HG03342 (cell line): ENCODE results near the gene CCDC141.
"Not testable (repeated sequence)": the region's sequence is repeated elsewhere in the genome, so short reads cannot be mapped to it uniquely, and the experiment has no call there.

Experiments used
- ATAC-seq: cut with Tn5 transposase; IDR thresholded peaks from one replicate; pipeline ENCODE4 v1.9.1; 2021; ENCODE audit warnings: mild to moderate bottlenecking, moderate library complexity; ENCODE audit not compliant: unreplicated experiment

The CCDC141 gene

DNA sequence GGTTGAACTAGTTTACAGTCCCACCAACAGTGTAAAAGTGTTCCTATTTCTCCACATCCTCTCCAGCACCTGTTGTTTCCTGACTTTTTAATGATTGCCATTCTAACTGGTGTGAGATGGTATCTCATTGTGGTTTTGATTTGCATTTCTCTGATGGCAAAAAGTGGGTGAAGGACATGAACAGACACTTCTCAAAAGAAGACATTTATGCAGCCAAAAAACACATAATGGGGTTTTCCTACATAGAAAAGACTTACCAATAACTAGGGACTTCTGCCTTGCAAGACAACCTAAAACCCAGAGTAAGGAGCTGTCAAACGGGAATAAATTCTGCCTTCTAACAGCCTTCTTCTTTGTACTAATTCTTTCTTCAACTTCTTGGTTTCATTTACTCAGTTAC lies 4.3 kb downstream of the CCDC141 start:
- not testable (repeated sequence) for ATAC-seq

DNA sequence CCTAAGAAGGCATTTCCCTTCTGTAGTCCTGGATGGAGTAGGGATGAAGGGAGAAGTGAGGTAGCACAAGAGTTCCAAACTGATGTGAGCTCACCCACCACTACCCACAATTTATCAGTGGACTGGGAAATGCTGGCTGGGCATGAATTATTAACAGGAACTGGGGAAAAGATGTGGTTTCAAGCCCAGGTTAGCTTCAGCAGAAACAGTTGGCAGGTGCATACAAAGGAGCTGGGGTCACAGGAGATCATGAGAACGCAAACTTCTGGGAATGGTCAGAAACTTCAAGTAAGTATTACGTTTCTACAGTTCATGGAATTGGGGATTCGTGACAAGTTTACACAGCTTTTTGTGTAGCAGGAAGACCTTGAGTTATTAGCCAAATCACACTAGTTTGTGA lies 5.4 kb downstream of the CCDC141 start:
- ATAC-seq, result peak; percentile 49

DNA sequence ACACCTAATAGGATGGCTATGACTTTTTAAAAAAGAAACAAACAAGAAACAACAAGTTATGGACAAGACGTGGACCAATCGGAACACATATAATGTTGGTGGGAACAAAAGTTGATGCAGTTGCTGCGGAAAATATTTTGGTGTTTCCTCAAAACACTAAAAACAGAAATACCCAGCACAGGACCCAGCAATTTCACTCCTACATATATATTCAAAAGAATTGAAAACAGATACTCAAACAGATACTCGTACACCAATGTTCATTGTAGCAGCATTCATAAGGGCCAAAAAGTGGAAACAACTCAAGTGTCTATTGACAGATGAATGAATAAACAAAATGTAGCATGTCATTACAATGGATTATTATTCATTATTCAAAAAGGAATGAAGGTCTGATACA lies 12.1 kb downstream of the CCDC141 start:
- peak; percentile 65 for ATAC-seq

DNA sequence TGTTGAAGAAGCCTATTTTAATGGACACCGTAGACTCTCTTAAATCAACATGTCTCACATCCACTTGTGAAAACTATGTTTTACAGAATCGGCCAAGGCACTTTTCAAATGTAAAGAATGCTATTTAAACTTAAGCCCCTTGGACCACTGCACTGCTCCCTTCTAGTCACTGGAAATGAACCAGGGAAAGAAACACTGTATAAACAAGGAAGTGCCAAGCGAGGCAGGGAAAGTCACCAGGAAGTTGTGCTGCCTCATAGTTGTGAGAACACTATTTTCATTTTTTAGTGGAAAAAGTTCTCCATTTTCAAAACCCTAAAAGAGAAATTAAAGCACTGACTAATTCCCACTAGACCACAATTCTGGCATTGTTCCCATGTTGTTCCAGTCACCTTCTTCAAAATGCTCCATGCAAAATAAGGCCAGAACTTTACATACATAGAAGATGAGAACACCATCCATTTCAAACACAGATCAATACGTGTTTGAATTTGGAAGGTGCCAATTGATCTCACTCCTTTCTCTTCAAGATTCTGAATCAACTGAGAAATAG lies 13.5 kb downstream of the CCDC141 start:
- no peak for ATAC-seq

DNA sequence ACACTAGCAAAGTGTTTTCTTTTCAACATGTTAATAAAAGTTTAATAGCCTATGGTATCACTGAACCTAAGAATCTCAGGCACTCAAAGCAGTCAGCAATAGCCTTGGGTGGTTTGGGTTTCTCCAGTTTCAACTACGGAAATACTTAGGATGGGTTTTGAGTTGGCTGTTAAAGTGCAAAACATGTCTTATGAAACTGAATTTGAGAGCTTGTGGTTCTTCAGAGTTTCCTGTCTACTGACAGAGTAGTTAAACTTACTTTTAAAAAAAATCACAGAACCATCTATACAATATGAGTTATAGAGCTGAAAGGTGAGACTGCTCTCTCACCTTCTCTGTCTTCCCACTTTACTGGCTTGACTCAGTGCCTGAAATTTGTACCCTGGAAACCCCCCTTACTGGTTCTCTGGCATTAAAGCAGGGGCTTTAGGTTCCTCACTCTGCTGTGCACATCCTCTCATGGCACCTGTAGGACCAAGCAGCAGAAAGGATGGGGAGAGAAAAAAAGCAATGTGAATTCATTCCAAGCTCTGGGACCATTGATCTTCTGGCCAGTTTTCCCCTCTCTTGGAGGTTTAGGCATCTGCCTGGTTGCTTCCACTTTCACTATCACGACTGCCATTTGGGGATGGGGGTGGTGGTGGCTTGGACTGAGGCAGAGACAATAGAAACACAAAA lies 18.1 kb downstream of the CCDC141 start:
- peak; percentile 94 for ATAC-seq

DNA sequence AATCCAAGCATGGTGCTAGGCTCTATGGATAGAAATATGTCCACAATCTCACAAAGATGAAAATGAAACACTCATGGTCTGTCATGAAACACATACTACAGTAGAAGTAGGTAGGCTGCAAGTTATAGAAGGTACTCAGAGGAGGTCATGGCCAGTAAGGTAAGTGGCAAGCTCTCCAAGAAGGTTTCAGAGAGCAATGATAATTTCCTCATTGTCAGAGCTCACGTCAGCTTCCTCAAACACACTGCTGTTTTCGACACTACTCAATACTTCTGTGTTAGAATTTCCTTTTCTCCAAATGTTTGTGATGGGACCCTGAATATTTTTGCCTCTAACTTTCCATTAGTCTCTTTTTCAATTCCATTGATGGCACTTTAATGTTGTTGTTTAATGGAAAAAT lies 25.5 kb downstream of the CCDC141 start:
- no peak for ATAC-seq

DNA sequence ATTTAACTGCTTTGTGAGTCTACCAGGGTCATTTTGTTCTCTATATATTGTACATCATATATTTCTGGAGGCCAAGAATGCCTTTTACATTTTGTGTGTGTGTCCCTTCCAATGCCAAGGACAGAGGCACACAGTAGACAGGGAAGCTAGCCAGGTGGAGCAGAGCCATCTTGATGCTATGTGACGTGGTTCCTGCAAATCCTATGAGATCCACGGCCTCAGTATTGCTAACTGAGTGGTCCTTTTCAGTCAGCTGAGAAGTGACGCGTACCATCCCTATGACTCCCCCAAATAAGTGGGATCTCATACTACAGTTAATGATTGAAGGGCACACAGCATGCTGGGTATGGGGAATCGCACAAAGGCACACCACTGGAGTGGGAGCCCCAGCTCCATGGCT lies 27.3 kb downstream of the CCDC141 start:
- ATAC-seq, result no peak

DNA sequence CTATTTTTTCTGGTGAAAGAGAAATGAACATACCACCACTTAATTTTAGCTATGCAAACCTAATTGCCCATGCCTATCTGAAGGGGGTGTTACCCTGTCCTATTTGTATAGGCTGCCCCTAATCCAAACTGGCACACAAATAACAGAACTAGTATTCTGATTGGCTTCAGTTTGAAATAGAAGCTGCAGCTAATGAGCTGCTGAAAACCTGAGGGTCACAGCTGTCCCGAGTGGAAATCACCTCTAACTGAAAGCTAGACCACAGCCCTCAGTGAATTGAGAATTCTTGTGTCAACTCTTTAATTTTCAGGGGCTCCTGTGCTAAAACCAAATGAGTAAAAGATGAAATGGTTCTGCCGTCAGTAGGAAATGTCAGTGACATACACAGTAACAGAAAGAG lies 28.7 kb downstream of the CCDC141 start:
- ATAC-seq, result peak; percentile 65

DNA sequence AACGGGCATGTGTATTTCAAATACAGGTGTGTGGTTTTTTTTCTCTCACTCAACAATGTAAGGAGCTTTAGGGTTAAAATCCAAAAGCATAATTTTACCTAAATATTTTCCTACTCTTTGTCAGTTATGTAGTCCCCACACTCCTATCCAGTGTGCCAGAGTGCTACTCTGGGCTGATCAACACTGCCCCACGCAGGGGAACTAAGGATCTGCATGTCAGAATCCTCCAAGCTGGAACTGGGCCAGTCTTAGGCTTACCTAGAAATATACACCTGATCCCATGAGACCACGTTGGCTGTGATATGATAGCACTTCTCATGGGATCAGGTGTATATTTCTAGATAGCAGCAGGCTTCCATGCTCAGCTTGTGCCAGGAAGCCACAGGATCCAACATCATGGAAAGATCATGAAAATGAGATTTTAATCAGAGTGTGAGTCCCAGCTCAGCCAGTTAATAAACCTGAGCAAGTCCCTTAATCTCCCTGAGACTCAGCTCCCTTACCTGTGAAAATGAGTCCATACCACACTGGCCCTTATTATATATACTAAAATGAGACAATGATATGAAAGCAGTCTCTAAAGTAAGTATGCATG lies 29.7 kb downstream of the CCDC141 start:
- peak; percentile 80 for ATAC-seq

DNA sequence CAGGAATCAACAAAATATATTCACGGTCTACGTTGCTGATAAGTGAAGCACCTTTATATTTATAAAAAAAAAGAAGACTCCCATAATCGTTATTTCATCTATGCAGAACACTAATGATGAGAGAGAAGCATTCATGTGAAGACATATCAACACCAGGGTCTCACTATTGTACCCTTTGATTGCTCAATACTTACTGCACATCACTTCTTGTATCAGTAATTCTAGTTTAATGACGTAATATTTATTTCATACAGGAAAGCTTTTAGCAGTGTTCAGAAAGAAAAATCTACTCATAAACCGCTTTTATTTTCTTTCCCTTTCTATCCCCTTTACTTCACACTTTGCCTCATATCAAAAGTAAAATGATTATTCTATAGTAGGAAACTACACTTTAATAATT lies 30.7 kb downstream of the CCDC141 start:
- no peak for ATAC-seq

DNA sequence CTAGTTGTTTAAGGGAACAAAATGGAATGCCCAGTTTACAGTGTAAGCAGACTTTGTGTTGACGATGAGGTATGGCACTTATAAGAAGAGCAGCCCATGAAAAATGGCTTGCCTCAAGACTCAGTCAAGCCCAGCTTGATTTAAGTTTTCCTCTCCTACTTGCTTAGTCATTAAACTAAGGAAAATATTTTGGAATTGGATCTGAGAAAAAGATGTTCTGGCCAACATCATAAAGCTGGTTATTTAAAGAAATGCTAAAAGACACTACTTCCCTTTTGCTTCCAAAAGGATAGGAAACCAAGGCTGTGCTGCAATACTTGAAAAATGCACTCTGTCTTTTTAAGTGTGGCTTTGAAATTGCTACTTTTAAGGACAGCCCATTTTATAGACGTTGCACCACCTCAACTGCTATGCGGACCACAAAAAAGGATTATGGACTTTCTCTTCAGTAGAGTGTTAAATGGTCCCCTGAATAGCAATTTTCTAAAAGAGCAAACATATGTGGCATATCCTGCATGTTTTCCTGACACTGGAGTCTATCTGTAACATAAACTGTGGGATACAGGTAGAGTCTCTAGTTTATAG lies 32.1 kb downstream of the CCDC141 start:
- no peak for ATAC-seq

DNA sequence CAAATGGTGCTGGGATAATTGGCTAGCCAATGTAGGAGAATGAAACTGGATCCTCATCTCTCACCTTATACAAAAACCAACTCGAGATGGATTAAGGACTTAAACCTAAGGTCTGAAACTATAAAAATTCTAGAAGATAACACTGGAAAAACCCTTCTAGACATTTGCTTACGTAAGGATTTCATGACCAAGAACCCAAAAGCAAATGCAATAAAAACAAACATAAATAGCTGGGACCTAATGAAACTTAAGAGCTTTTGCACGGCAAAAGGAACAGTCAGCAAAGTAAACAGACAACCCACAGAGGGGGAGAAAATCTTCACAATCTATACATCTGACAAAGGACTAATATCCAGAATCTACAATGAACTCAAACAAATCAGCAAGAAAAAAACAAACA lies 35.7 kb downstream of the CCDC141 start:
- ATAC-seq, result not testable (repeated sequence)

DNA sequence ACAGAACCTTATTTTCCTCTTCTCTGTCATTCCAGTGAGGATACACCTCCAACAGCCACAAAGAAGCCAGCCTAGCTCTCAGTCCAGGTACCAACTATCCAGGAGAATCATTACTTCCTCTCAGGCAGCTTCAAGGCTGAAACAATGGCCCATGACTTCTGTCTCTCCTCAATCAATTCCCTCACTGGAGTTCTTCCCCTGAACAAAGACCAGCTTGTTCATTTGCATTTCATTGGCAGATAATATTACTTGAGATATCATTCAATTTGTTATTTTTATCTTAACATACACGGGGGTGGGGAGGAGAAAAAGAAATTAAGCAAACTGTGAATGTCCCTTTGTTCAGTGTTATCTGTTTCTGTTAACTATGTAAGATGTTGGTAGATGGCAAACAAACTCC lies 44.0 kb downstream of the CCDC141 start:
- ATAC-seq, result no peak

DNA sequence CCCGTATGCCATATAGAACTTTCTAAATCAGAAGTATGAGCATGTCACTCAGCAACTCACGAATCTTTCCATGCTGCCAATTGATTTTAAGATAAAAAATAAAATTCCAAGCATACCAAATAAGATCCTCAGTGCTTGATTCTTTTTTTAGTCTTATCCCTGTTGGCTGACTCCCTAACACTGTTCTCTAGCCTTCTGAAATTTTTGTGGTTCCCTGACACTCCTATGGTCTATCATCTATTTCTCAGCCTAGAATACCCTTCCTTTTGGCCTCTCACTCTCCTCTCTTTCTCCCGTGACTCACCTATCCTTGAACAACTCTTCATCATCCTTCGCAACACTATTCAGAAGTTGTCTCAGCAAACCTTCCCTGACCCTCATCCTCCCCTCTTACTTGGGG lies 50.5 kb downstream of the CCDC141 start:
- ATAC-seq, result no peak

DNA sequence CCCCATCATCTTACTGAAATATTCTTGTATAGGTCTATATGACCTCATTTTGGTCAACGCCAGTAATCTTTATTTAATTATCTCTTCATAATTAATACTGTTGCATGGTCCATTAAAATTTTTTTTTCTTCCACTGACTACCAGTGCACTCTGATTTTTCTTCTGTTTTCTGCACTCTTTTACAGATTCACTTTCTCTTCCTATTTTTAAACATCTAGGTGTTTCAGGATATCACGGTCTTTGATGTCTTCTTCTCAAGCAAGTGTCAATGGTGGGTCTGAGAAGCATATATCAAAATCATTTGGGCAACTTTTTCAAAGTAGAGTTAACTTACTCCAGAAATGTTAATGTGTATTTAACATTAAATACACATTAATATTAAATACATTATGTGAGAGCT lies 51.4 kb downstream of the CCDC141 start:
- no peak for ATAC-seq

DNA sequence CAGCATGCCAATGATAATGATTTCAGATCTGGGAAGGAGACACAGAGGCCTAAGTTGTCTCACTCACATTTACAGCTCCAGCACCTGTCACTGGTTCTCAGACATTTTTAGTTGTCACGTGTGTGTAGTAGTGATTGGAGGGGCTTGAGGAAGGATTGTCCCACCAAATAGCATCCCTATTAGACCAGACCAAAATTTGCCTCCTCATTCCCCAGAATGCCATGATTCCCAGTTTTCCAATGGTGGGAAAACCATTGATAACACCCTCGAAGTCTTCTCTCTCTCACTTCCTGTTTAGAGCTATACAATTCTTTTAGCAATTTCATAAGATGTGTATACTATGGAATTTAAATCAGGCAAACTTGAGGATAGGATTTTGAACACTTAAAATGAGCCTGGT lies 52.5 kb downstream of the CCDC141 start:
- ATAC-seq, result no peak

DNA sequence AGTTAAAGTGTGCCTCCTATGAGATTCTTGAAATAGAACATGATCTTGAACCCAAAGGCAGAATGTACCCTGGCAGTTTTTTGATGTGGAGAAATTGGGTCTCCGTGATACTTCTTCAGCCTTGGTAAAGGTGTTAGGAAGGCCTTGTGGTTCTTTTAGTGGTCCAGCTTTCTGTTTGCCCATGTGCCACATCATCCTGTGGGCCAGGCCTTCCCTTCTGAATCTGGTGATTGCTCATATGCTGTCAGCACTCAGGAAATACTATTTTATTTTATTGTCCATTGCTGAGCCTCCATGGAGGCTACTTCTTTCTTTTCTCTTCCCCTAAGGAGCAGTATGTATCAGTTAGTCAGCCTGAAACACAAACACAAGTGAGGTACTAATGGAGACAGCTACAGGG lies 52.9 kb downstream of the CCDC141 start:
- no peak for ATAC-seq

DNA sequence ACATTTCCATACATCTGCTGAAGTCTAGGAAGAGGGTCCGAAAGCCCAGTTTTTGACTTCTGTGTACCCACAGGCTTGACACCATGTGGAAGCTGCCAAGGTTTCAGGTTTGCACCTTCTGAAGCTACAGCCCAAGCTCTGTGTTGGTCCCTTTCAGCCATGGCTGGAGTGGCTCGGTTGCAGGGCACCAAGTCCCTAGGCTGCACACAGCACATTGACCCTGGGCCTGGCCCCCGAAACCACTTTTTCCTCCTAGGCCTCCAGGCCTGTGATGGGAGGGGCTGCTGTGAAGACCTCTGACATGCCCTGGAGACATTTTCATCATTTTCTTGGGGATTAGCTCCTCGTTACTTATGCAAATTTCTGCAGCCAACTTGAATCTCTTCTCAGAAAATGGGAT lies 55.7 kb downstream of the CCDC141 start:
- ATAC-seq, result no peak

DNA sequence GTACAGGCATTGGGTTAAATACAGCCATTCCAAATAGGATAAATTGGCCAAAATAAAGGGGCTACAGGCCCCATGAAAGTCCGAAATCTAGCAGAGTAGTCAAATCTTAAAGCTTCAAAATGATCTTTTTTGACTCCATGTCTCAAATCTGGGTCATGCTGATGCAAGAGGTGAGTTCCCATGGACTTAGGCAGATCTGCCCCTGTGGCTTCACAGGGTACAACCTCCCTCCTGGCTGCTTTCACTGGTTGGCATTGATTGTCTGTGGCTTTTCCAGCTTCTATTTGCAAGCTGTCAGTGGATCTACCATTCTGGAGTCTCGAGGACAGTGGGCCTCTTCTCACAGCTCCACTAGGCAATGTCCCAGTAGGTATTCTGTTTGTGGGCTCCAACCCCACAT lies 56.1 kb downstream of the CCDC141 start:
- no peak for ATAC-seq

DNA sequence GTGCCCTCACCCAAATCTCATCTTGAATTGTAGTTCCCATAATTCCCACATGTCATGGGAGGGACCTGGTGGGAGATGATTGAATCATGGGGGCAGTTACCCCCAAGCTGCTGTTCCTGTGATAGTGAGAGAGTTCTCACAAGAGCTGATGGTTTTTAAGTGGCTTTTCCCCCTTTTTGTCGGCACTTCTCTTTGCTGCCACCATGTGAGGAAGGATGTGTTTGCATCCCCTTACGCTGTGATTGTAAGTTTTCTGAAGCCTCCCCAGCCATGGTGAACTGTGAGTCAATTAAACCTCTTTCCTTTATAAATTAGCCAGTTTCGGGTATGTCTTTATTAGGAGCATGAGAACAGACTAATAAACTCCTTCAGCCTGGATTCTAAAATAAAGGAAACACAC lies 57.2 kb downstream of the CCDC141 start:
- not testable (repeated sequence) for ATAC-seq

DNA sequence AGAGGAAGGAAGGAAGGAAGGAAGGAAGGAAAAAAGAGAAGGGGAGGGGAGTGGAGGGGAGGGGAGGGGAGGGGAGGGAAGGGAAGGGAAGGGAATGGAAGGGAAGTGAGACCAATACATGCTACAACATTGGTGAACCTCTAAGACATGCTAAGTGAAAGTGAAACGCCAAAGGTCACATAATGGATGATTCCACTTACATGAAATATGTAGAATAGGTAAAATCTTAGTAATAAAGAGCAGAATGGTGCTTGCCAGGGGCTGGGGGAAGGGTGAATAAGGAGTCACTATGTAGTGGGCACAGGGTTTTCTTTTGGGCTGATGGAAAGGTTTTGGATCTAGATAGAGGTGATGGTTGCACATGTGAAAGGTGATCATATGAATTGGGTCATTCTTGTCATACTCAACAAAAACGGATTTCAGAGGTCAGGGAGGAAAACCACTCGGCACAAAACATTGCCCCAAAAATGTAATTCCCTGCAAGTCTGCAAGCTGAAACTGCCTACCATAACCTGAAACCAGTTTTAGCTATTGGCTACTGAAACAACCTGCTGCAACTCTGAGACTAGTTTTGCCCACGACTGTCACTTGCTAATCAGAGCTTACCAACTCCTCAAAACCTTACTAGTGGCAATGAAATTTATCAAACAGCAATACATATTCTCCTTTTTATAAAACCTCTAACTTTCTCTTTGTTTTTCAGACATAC lies 59.2 kb downstream of the CCDC141 start:
- peak; percentile 79 for ATAC-seq

DNA sequence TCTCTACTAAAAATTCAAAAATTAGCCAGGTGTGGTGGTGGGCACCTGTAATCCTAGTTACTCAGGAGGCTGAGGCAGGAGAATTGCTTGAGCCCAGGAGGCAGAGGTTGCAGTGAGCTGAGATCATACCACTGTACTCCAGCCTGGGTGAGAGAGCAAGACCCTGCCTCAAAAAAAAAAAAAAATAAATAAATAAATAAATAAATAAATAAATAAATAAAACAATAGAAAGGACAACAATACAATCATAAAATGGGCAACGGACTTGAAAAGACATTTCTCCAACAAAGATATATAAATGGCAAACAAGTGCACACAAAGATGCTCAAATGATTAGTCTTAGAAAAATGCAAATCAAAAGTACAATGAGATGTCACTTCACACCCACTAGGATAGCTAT lies 60.5 kb downstream of the CCDC141 start:
- not testable (repeated sequence) for ATAC-seq
